ENCODE data around the gene MRGPRX3.
"Not testable (repeated sequence)": the region's sequence is repeated elsewhere in the genome, so short reads cannot be mapped to it uniquely, and the experiment has no call there.

DNA sequence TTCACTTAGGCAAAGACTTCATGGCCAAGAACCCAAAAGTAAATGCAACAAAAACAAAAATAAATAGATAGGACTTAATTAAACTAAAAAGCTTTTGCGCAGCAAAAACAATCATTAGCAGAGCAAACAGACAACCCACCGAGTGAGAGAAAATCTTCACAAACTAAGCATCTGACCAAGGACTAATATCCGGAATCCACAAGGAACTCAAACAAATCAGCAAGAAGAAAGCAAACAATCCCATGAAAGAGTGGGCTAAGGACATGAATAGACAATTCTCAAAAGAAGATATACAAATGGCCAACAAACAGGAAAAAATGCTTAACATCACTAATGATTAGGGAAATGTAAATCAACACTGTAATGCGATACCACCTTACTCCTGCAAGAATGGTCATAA lies 1.3 kb upstream of the MRGPRX3 start:
- not testable (repeated sequence) for TF ChIP-seq POLR2AphosphoS5, POLR2A (IDR thresholded peaks at IDR 0.05)

Measured in suprapubic skin (tissue), 4 donors.